Gastrocnemius medialis (tissue), 4 donors: Measurements from ENCODE around the gene ATP5F1B. TPM values are rescaled to one million over a fixed set of nuclear protein-coding genes. Genes with fewer than 3 reads are reported as not detected.

Experiments used
- ATAC-seq, 2 donors: fragments of 150-250 bp; one replicate each; pipeline ENCODE4 v1.9.1; 2016
- DNase-seq, 2 donors: peaks; one replicate each; pipeline ENCODE4 v3.0.0-alpha.2; 2019
- H3K27ac ChIP-seq, 4 donors: fragments of 200-600 bp; sonication (generic); 1 replicate in 1 of 4; 2 replicates in 3 of 4; pipeline ENCODE4 v1.5.1; 2016 to 2018; ENCODE audit warnings: mild to moderate bottlenecking in 2 of 4, moderate library complexity in 1 of 4
- H3K27me3 ChIP-seq, 3 donors: fragments of 200-600 bp; sonication (generic) in 2 of 3; 1 replicate in 1 of 3; 2 replicates in 2 of 3; pipeline versions ENCODE4 v1.5.1 to v1.6.0; 2016 to 2019; ENCODE audit warnings: mild to moderate bottlenecking in 1 of 3, moderate library complexity in 1 of 3
- H3K36me3 ChIP-seq, 2 donors: fragments of 200-600 bp; sonication (generic) in 1 of 2; one replicate each; pipeline ENCODE4 v1.5.1; 2017 to 2018
- H3K4me1 ChIP-seq, 2 donors: fragments of 200-600 bp; sonication (generic) in 1 of 2; one replicate each; pipeline ENCODE4 v1.5.1; 2016 to 2017; ENCODE audit warnings: mild to moderate bottlenecking in 2 of 2
- H3K4me3 ChIP-seq, 4 donors: fragments of 200-600 bp; sonication (generic) in 3 of 4; 1 replicate in 1 of 4; 2 replicates in 3 of 4; pipeline ENCODE4 v1.5.1; 2016 to 2019; ENCODE audit warnings: mild to moderate bottlenecking in 2 of 4
- H3K9me3 ChIP-seq, 3 donors: fragments of 200-600 bp; sonication (generic) in 2 of 3; 1 replicate in 1 of 3; 2 replicates in 2 of 3; pipeline ENCODE4 v1.5.1; 2016 to 2019
- CTCF ChIP-seq, 5 experiments: fragments of 450-650 bp in 3 of 5; fragments of 200-600 bp in 2 of 5; sonication (generic) in 2 of 5; IDR thresholded peaks in 4 of 5; conservative IDR thresholded peaks in 1 of 5; 1 replicate in 4 of 5; 2 replicates in 1 of 5; pipeline ENCODE4 v1.5.1; 2016 to 2019; ENCODE audit warnings: antibody characterized with exemption in 5 of 5, mild to moderate bottlenecking in 3 of 5, moderate library complexity in 3 of 5
- POLR2A ChIP-seq, 2 donors: fragments of 450-650 bp; IDR thresholded peaks; one replicate each; pipeline ENCODE4 v1.6.1; 2017; ENCODE audit warnings: antibody characterized with exemption in 2 of 2, mild to moderate bottlenecking in 2 of 2, moderate library complexity in 2 of 2
- in situ Hi-C, 4 donors: fragments of 200-750 bp; cut with MboI; loops; one replicate each; pipeline versions ENCODE4 v1.15.0 to v1.8.0; 2017; ENCODE audit warnings: low sequenced_read_pairs in 4 of 4
- intact Hi-C: fragments of 100-400 bp; cut with DNase I; formaldehyde crosslinking; loops from one replicate; pipeline ENCODE4 v1.15.1; 2023; ENCODE audit warnings: low total_unique reads
- total RNA-seq, 4 donors: library from RNA; depleted of rRNA; stranded (reverse); fragments of >200 nt; gene quantifications; one replicate each; pipeline versions ENCODE4 v1.1.0 to v1.2.3, GENCODE V29; 2016

Gene ATP5F1B
- total RNA-seq, 4 donors from 2014 or later = 779 to 1,310 (median 926) TPM

- Histone ChIP-seq H3K27ac (peak overlapping the region; percentile 95 to 99 (median 97)), H3K4me3 (peak overlapping the region; percentile 19 to 79 (median 55)), H3K4me1 (peaks cover 60 to 70% of the 10 kb centered on the region in 2 donors), H3K27me3 (no peaks in the 10 kb centered on the region), H3K9me3 (no peaks in the 10 kb centered on the region), H3K36me3 (peaks cover 0 to 7% of the 10 kb centered on the region in 2 donors)
- ATAC-seq (no peak), DNase-seq (no peak)
- no peak for TF ChIP-seq CTCF (IDR thresholded peaks at IDR 0.05 in 4 of 5, conservative IDR thresholded peaks at IDR 0.05 in 1 of 5)
- TF ChIP-seq POLR2A (IDR thresholded peaks at IDR 0.05) = no peak
- in situ Hi-C loops = loop anchor here in 2 of 4 donors (10.0 to 25.0 kb wide), 2 partner anchors 92 to 879 kb away; partner anchors contain the start of genes DDIT3 (in 1 of the 2), MBD6 (in 1 of the 2) and NACA (in 1 of the 2)
- intact Hi-C loops = loop anchor here (5.0 to 10.0 kb wide), 4 partner anchors 368 to 908 kb away; partner anchors contain the start of genes CD63, COQ10A, DDIT3 and MBD6
Measured at GRCh38 chr12:56632701-56633467, 12.9 kb downstream of the ATP5F1B start.

- Histone ChIP-seq H3K9me3 (no peaks in the 10 kb centered on the region), H3K4me3 (peak overlapping the region; percentile 17 to 37 (median 21)), H3K36me3 (no peaks in the 10 kb centered on the region), H3K27ac (peak overlapping the region; percentile 95 to 99 (median 97)), H3K4me1 (peaks cover 61 to 70% of the 10 kb centered on the region in 2 donors), H3K27me3 (no peaks in the 10 kb centered on the region)
- ATAC-seq (no peak), DNase-seq (peak; percentile 53 to 64)
- intact Hi-C loops (loop anchor here (2.0 to 10.0 kb wide), 5 partner anchors 111 to 907 kb away; partner anchors contain the start of genes CD63, COQ10A, DDIT3 and MBD6), in situ Hi-C loops (loop anchor here in 2 of 4 donors (10.0 to 25.0 kb wide), 2 partner anchors 93 to 880 kb away; partner anchors contain the start of genes DDIT3 (in 1 of the 2), MBD6 (in 1 of the 2) and NACA (in 1 of the 2))
- TF ChIP-seq CTCF (IDR thresholded peaks at IDR 0.05 in 4 of 5, conservative IDR thresholded peaks at IDR 0.05 in 1 of 5) = no peak
- no peak for TF ChIP-seq POLR2A (IDR thresholded peaks at IDR 0.05)
Measured at GRCh38 chr12:56631790-56632700, 13.7 kb downstream of the ATP5F1B start.

- intact Hi-C loops (loop anchor here (2.0 to 10.0 kb wide), 5 partner anchors 109 to 905 kb away; partner anchors contain the start of genes CD63, COQ10A, DDIT3 and MBD6), in situ Hi-C loops (loop anchor here in 2 of 4 donors (10.0 to 25.0 kb wide), 2 partner anchors 95 to 882 kb away; partner anchors contain the start of genes DDIT3 (in 1 of the 2), MBD6 (in 1 of the 2) and NACA (in 1 of the 2))
- Histone ChIP-seq H3K4me1 (peaks cover 71% of the 10 kb centered on the region in 2 donors), H3K27me3 (no peaks in the 10 kb centered on the region), H3K36me3 (peaks cover 0 to 7% of the 10 kb centered on the region in 2 donors), H3K4me3 (peak within 1 kb of the TSS; percentile 95 to 100 (median 99)), H3K9me3 (no peaks in the 10 kb centered on the region), H3K27ac (peak within 1 kb of the TSS; percentile 96 to 100 (median 98))
- peak; percentile 85 to 86 for DNase-seq
- peak; percentile 31 to 45 for TF ChIP-seq POLR2A (IDR thresholded peaks at IDR 0.05)
- TF ChIP-seq CTCF (IDR thresholded peaks at IDR 0.05 in 4 of 5, conservative IDR thresholded peaks at IDR 0.05 in 1 of 5) = no peak
- peak; percentile 64 for ATAC-seq
Measured at GRCh38 chr12:56630180-56630632, 15.6 kb downstream of the ATP5F1B start, which contains the start of gene BAZ2A. Gene BAZ2A, minus strand, starts transcription at chr12:56630326. Its CDS starts 12,796 bp downstream, at chr12:56617530.
